SKM-1 treated with dmso at 0.1 percent for 144 hours (cell line): ENCODE measurements around the gene ZNF799.
"Not testable (repeated sequence)": the region's sequence is repeated elsewhere in the genome, so short reads cannot be mapped to it uniquely, and the experiment has no call there.

Source experiments
- DNase-seq: peaks from one replicate; lab custom pipeline; 2025; ENCODE audit not compliant: unreplicated experiment; lab: John Stamatoyannopoulos, UW

ZNF799 gene

GRCh38 chr19:12364391-12365235, 36.5 kb downstream of the ZNF799 start:
- DNase-seq = no peak

DNA sequence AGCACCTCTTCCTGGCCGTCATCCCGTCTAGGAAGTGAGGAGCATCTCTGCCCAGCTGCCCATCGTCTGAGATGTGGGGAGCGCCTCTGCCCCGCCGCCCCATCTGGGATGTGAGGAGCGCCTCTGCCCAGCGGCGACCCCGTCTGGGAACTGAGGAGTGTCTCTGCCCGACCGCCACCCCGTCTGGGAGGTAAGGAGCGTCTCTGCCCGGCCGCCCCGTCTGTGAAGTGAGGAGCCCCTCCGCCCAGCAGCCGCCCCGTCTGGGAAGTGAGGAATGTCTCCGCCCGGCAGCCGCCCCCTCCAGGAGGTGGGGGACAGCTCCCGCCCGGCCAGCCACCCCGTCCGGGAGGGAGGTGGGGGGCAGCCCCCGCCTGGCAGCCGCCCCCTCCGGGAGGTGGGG, 38.8 kb downstream of the ZNF799 start:
- DNase-seq = not testable (repeated sequence)

GRCh38 chr19:12353375-12353774, 47.7 kb downstream of the ZNF799 start:
- DNase-seq = no peak

- no peak for DNase-seq
These were observed 50.2 kb downstream of the ZNF799 start for GRCh38 chr19:12350890-12351197.

- DNase-seq = no peak
These were observed 50.7 kb downstream of the ZNF799 start for GRCh38 chr19:12350185-12350889.

DNA sequence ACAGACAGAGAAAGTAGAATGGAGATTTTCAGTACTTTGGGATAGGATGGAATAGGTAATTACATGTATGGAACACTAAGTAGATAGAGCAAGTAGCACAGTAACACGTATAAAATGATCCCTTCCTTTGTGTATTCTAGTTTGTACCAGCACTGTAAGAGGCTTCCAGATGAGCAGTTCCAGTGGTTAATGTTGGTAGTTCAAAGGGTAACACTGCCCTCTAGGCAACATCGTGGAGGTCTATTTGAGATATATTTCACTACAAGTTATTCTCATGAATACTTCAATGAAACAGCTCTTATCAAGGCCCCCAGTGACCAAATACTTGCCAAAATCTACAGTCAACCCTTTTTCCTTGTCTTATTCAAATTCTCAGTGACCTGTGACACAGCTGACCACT, 54.2 kb downstream of the ZNF799 start:
- DNase-seq = no peak

DNA sequence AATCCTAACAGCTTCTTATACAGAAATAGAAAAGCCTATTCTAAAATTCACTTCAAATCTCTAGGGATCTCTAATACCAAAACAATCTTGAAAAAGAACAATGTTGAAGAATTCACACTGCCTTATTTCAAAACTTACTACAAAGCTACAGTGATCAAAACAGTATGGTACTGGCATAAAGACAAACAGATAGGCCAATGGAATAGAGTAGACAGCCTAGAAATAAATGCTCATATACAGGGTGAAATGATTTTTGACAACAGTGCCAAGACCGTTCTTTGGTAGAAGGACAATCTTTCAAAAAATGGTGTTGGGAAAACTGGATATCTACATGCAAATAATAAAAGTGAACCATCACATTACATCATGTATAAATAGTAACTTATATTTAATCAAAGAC, 55.9 kb downstream of the ZNF799 start:
- no peak for DNase-seq
